GM12801 (cell line): ENCODE measurements around the gene COX8C.

Experiments
- TF ChIP-seq, protein P1 (sequence below): IDR thresholded peaks from one replicate; pipeline ENCODE4 v1.5.1; 2011; ENCODE audit warnings: control low read depth; ENCODE audit not compliant: insufficient read length; ENCODE audit errors: extremely low read depth

COX8C gene

DNA sequence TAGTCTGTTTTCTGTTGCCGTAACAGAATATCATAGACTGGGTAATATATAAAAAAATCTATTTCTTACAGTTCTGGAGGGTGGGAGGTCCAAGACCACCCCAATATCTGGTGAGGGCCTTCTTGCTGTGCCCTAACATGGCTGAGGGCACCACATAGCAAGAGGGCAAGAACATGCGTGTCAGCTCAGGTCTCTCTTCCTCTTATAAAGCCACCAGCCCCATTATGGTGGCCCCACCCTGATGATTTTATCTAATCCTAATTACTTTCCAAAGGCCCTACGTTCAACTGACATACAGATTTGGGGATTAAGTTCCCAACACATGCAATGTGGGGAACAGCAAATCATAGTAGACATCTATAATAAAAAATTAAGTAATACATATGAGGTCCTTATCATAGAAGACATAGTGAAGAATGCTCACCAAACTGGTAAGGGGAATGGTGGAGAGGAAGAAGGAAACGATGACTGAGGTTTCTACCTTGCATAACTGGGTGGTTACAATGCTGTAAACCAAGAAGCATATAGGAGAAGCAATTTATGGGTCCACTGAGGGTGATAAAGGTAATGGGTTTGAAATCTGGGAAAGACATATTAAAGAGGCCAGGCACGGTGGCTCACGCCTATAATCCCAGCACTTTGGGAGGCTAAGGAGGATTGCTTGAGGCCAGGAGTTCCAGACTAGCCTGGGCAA, 41.1 kb upstream of the COX8C start:
- TF ChIP-seq, protein P1, sequence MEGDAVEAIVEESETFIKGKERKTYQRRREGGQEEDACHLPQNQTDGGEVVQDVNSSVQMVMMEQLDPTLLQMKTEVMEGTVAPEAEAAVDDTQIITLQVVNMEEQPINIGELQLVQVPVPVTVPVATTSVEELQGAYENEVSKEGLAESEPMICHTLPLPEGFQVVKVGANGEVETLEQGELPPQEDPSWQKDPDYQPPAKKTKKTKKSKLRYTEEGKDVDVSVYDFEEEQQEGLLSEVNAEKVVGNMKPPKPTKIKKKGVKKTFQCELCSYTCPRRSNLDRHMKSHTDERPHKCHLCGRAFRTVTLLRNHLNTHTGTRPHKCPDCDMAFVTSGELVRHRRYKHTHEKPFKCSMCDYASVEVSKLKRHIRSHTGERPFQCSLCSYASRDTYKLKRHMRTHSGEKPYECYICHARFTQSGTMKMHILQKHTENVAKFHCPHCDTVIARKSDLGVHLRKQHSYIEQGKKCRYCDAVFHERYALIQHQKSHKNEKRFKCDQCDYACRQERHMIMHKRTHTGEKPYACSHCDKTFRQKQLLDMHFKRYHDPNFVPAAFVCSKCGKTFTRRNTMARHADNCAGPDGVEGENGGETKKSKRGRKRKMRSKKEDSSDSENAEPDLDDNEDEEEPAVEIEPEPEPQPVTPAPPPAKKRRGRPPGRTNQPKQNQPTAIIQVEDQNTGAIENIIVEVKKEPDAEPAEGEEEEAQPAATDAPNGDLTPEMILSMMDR = no peak

DNA sequence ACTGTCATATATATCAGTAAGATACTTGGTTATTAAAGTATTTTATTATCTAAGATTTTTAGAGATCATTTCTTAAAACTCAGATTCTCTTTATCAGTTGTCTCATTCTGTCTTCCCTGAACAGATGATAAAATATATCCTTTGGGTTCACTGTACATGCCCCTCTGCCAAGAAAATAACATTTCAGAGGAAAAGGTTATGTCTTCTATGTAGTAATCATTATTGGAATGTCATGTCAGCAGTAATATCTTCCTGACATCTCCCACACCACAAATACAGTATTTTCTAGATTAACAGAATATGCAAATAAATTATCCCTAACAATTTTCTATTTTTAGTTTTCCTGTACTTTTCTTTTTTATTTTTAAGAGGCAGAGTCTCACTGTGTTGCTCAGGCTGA, 40.2 kb upstream of the COX8C start:
- TF ChIP-seq, protein P1 = no peak

DNA sequence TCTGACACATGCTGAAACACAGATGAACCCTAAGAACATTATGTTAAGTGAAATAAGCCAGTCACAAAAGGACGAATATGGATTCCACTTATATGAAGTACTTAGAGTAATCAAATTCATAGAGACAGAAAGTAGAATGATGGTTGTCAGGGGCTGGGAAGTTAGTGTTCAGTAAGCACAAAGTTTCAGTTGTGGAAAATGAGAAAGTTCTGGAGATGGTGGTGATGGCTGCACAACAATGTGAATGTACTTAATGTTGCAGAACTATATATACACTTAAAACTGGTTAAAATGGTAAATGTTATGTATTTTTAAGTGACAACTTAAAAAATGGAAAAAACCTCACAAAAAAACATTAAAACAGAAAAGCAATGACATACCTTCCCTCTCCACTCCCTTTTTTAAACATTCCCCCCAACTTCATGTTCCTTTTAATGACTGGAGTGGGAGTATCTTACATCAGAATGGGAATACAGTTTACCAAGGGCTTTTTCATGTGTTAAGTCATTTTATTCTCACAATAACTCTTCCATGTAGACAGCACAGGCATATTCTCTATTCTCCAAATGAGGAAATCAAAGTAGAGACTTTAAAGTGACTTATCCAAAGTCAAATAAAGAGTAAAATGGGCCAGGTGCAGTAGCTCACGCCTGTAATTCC, 38.2 kb upstream of the COX8C start:
- TF ChIP-seq, protein P1 = no peak

DNA sequence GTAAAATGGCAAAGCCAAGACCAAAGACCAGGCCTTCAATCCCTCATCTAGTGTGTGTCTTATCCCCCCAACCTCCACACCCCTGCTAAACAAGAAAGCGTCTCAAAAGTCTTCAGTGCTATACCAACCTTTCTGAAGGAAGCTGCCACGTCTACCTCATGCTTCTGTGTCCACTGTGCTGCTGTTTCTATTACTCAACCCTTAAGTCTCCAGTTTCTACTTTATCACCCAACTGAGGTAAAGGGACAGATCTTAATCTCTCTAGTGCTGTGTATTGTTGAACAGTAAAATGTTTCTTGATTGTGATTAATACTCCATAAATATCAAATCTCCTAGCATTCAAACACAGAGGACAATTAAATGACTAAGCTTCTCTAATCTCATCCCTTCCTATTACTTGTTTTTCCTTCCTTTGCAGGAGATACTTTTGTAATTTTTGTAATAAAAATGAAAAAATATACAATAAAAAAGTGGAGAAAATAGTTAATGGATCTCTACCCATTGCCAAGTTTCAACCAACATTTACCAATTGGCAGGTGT, 37.5 kb upstream of the COX8C start:
- TF ChIP-seq, protein P1 = no peak

DNA sequence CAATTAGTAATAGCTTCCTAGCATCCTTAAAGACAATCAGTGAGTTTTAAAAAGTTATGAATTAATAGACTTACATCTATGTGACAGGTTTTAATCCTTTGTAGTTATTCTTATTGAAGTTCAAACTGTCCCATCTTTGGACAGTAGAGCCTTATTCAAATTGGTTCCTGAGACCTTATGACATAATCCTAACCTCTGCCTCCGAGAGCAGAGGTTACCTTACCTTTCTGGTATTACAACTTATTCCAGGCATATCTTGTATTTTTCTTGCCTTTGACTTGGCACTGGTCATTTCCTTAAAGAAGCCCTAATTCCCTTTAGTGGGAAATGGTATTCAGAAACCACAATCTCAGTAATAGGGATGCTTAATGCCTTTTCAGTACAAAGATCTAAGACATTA, 35.9 kb upstream of the COX8C start:
- TF ChIP-seq, protein P1 = no peak

DNA sequence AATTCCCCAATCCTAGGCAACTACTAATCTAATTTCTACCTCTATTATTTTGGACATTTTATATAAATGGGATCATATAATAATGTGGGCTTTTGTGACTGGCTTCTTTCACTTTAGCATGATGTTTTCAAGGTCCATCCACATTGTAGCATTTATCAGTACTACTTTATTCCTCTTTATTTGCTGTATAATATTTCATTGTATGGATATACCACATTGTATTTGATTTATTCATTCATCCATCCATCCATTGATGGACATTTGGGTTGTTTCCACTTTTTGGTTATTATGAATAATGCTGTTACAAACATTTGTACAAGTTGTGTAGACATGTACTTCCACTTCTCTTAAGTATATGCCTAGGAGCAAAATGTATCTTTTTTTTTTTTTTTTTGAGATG, 31.4 kb upstream of the COX8C start:
- TF ChIP-seq, protein P1 = no peak

DNA sequence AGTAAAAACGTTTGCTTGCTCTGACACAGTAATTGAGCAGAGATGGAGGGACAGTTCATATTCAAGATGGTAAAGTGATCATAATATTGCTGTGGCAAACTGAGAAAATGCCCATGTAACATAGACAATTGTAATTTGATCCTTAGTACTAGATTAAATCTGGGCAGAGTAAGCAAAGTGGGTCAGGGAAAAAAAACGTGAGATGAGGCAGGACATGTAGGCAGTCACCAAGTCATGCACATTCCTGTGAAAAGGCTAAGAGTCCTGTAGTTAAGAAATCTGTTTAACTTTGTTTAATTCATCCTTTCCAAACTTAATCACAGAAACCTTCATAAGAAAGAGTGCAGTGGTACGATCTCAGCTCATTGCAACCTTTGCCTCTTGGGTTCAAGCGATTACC, 30.3 kb upstream of the COX8C start:
- TF ChIP-seq, protein P1 = no peak
